Activated CD8-positive, alpha-beta T cell treated with anti-CD3 and anti-CD28 coated beads for 36 hours (primary cell): Measurements from ENCODE around the gene CCDC3. TPM values are rescaled to one million over a fixed set of nuclear protein-coding genes. Genes with fewer than 3 reads are reported as not detected.

Experiments
- ATAC-seq: fragments of 200-7000 bp; cut with Tn5 transposase; one replicate; pipeline ENCODE4 v1.10.0; 2021; ENCODE audit warnings: mild to moderate bottlenecking, moderate library complexity
- CTCF ChIA-PET: fragments of 350-600 bp; sonication (Branson Sonifier 250); formaldehyde crosslinking; loops from one replicate; lab custom pipeline; 2021; ENCODE audit warnings: antibody characterized with exemption; lab: Charles Lee
- POLR2A ChIA-PET: fragments of 350-600 bp; sonication (Branson Sonifier 250); formaldehyde crosslinking; loops from one replicate; lab custom pipeline; 2021; ENCODE audit warnings: antibody characterized with exemption; lab: Charles Lee
- DNase-seq: peaks from one replicate; pipeline ENCODE4 v3.0.0-alpha.2; 2020
- H3K27ac Mint-ChIP-seq: one replicate; pipeline ENCODE4 v1.8.0; 2021; ENCODE audit warnings: mild to moderate bottlenecking, mixed read lengths
- H3K27me3 Mint-ChIP-seq: one replicate; pipeline ENCODE4 v1.8.0; 2021; ENCODE audit warnings: mixed read lengths
- H3K36me3 Mint-ChIP-seq: one replicate; pipeline ENCODE4 v1.8.0; 2021; ENCODE audit warnings: low read depth, mixed read lengths
- H3K4me1 Mint-ChIP-seq: one replicate; pipeline ENCODE4 v1.8.0; 2021; ENCODE audit warnings: low read depth, mixed read lengths
- H3K4me3 Mint-ChIP-seq: one replicate; pipeline ENCODE4 v1.8.0; 2021; ENCODE audit warnings: mild to moderate bottlenecking, moderate library complexity, mixed read lengths
- H3K9me3 Mint-ChIP-seq: one replicate; pipeline ENCODE4 v1.8.0; 2021; ENCODE audit warnings: mixed read lengths
- CTCF ChIP-seq: fragments of 200-600 bp; IDR thresholded peaks from one replicate; pipeline ENCODE4 v1.8.0; 2022; ENCODE audit warnings: antibody characterized with exemption, mild to moderate bottlenecking
- intact Hi-C: fragments of 100-400 bp; cut with micrococcal nuclease; formaldehyde crosslinking; loops from one replicate; pipeline ENCODE4 v1.10.0; 2022
- total RNA-seq, 2 experiments: library from RNA; stranded (reverse); gene quantifications; one replicate each; pipeline ENCODE4 v1.2.3, GENCODE V29; 2021

Gene CCDC3
- total RNA-seq, 2 experiments from 2014 or later: not detected

DNA sequence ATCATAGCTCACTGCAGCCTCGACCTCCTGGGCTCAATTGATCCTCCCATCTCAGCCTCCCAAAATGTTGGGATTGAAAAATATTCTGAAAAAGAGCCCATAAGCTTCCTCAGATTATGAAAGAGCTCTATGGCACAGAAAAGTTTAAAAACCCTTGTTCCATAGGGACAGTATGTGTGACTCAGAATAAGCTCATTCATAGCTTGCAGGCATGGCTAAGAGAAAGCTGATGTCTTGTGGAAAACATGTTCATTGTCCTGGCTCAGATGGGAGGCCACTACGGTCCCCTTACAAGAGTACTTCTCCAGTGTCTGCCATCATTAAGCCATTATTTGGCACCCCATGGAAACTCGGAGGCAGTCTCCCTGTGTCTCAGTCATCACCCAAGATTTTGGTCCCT lies 64.0 kb downstream of the CCDC3 start:
- ATAC-seq (no peak), DNase-seq (no peak)
- intact Hi-C loops: no loop called here
- no peak for TF ChIP-seq CTCF
- ChIA-PET POLR2A (no interaction called here), CTCF (interaction anchor here (1.0 to 1.2 kb wide), 2 partner anchors 9 to 35 kb away, joined by 3 read pairs; no protein-coding TSS in a partner anchor)
- Mint-ChIP-seq H3K36me3 (no peaks in the 10 kb centered on the region), H3K27ac (no peak overlapping the region), H3K9me3 (no peaks in the 10 kb centered on the region), H3K4me1 (no peaks in the 10 kb centered on the region), H3K4me3 (no peak overlapping the region), H3K27me3 (peaks cover 8% of the 10 kb centered on the region)

DNA sequence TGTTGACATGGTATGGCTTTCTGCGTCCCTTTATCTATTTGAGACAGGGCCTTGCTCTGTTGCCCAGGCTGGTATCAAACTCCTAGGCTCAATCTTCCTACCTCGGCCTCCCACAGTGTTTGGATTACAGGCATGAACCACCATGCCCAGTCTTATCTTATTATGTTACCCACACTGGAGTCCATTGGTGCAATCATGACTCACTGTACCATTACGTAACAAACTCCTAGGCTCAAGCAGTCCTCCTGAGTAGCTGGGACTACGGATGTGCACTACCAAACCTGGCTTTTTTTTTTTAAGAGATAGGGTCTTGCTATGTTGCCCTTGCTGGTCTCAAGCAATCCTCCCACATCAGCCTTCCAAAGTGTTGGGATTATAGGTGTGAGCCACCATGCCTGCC lies 66.7 kb downstream of the CCDC3 start:
- CTCF ChIA-PET: interaction anchor here (1.4 kb wide), 1 partner anchor 33 kb away, joined by 3 read pairs; no protein-coding TSS in a partner anchor
- no peak for ATAC-seq
- intact Hi-C loops: no loop called here
- H3K9me3 Mint-ChIP-seq: no peaks in the 10 kb centered on the region
- no peaks in the 10 kb centered on the region for H3K4me1 Mint-ChIP-seq
- DNase-seq: no peak
- TF ChIP-seq CTCF: no peak
- H3K27me3 Mint-ChIP-seq: peaks cover 8% of the 10 kb centered on the region
- H3K27ac Mint-ChIP-seq: no peak overlapping the region
- POLR2A ChIA-PET: no interaction called here
- no peaks in the 10 kb centered on the region for H3K36me3 Mint-ChIP-seq
- H3K4me3 Mint-ChIP-seq: no peak overlapping the region

GRCh38 chr10:12929381-12929780 lies 72.1 kb downstream of the CCDC3 start:
- intact Hi-C loops: no loop called here
- Mint-ChIP-seq H3K4me1 (no peaks in the 10 kb centered on the region), H3K27me3 (no peaks in the 10 kb centered on the region), H3K27ac (no peak overlapping the region), H3K36me3 (no peaks in the 10 kb centered on the region), H3K4me3 (no peak overlapping the region), H3K9me3 (no peaks in the 10 kb centered on the region)
- DNase-seq (no peak), ATAC-seq (no peak)
- TF ChIP-seq CTCF: no peak
- ChIA-PET POLR2A (interaction anchor here (0.8 kb wide), 1 partner anchor 10 kb away, joined by 3 read pairs; no protein-coding TSS in a partner anchor), CTCF (interaction anchor here (1.0 kb wide), 1 partner anchor 27 kb away, joined by 4 read pairs; no protein-coding TSS in a partner anchor)

- no peak for DNase-seq
- Mint-ChIP-seq H3K9me3 (no peaks in the 10 kb centered on the region), H3K27me3 (no peaks in the 10 kb centered on the region), H3K4me1 (no peaks in the 10 kb centered on the region), H3K36me3 (no peaks in the 10 kb centered on the region), H3K27ac (no peak overlapping the region), H3K4me3 (no peak overlapping the region)
- no peak for TF ChIP-seq CTCF
- no peak for ATAC-seq
- intact Hi-C loops: no loop called here
- ChIA-PET POLR2A (no interaction called here), CTCF (interaction anchor here (0.8 kb wide), 1 partner anchor 10 kb away, joined by 3 read pairs; no protein-coding TSS in a partner anchor)
Observed at GRCh38 chr10:12928571-12928970, 72.9 kb downstream of the CCDC3 start.

DNA sequence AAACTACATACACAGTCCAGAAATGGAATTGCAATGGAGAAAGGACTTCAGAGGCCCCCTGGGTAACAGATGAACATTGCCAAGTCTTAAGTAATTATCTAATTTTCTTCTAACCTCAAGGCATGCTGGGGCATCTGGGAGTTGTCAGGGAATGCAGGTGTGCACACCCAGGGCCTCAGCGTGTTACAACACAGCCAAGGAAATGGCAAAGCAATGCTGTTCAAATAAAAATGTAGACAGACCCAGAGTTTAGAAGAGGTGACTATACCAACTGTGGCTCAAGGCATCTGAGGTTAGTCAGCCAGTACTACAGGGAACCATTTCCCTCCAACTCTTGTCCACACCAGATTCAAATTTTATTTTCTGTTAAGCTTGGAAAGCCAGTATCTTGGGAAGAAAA lies 73.6 kb downstream of the CCDC3 start:
- TF ChIP-seq CTCF: no peak
- CTCF ChIA-PET: interaction anchor here (0.8 kb wide), 1 partner anchor 10 kb away, joined by 3 read pairs; no protein-coding TSS in a partner anchor
- intact Hi-C loops: no loop called here

More for the DNA sequence above, 73.6 kb downstream of the CCDC3 start:
- Mint-ChIP-seq H3K9me3 (no peaks in the 10 kb centered on the region), H3K27ac (no peak overlapping the region), H3K27me3 (no peaks in the 10 kb centered on the region), H3K4me3 (no peak overlapping the region), H3K4me1 (no peaks in the 10 kb centered on the region), H3K36me3 (no peaks in the 10 kb centered on the region)
- POLR2A ChIA-PET: no interaction called here
- DNase-seq (no peak), ATAC-seq (no peak)
